ENCODE data around the gene FSTL4. TPM values are rescaled to one million over a fixed set of nuclear protein-coding genes. Genes with fewer than 3 reads are reported as not detected.

Gene FSTL4
- total RNA-seq, 1 experiment from 2014 or later: not detected

DNA sequence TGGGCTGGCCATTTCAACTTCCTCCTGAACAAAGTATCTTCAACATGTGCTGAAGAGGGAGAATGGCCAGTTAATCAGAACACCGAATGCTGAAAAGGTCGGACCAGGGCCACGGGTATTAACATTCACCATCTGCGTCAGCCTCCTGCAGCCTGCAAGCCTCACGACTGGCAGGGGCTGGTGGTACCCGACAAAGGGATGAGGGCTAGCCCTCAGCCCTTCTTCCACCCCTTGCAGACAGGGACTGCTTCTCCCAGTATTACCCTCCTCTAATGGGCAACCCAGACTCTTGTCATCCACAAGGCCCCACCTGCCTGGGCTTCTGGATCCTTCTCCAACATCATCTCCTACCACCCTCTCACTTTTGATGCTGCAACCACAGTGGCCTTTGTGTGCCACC is 246.6 kb downstream of the FSTL4 start:
- Mint-ChIP-seq H3K27me3 (ENCODE audit: unreplicated experiment) (peaks cover 89% of the 10 kb centered on the region), H3K4me3 (ENCODE audit: low read depth, unreplicated experiment) (no peak overlapping the region), H3K27ac (ENCODE audit: unreplicated experiment) (no peak overlapping the region), H3K9me3 (ENCODE audit: low read depth, unreplicated experiment) (no peaks in the 10 kb centered on the region), H3K36me3 (ENCODE audit: insufficient read depth, unreplicated experiment) (no peaks in the 10 kb centered on the region), H3K4me1 (ENCODE audit: low read depth, unreplicated experiment) (no peaks in the 10 kb centered on the region)
- no peak for TF ChIP-seq CTCF (IDR thresholded peaks at IDR 0.05; ENCODE audit: unreplicated experiment)
- no peak for DNase-seq
- no TSS peak for BruUV-seq (replicated peaks)
- intact Hi-C loops (cut with micrococcal nuclease; ENCODE audit: unreplicated experiment): no loop called here
- CTCF ChIA-PET: no interaction called here

DNA sequence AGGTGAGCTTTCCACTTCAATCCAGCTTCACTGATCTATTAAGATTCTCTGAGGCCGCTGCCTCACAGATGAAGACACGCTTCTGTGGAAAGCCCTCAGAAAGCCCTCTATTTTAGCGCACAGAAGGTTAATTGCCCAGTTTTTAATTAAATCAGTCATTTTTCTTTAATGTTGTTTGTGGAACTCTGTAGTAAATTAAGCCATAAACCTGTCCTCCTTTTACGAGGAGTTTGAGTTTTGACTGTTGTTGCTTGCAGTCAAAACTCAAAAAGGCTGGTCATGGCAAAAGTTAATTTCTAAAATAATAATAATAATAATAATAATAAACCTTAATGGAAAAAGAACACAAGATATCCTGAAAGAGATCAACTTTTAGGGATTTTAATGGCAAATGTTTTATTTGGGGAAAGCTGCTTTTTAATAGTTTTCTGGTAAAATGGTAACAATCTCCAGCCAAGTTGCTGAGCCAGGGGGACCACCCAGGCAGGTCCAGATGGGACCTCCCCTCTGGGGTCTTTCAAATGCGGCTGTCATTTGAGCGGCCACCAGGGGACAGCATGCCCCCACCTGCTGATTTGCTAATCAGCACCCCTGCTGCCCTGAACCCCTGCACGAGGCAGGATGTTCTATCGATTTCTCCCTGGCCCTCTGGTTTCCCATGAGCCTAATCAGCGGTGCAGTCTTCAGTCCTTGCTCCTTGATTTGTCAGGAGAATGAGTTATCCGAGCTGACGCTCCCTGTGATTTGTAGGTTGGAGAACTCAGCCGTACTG is 247.2 kb downstream of the FSTL4 start:
- Mint-ChIP-seq H3K36me3 (ENCODE audit: insufficient read depth, unreplicated experiment) (no peaks in the 10 kb centered on the region), H3K27me3 (ENCODE audit: unreplicated experiment) (peaks cover 94% of the 10 kb centered on the region), H3K9me3 (ENCODE audit: low read depth, unreplicated experiment) (no peaks in the 10 kb centered on the region), H3K27ac (ENCODE audit: unreplicated experiment) (no peak overlapping the region), H3K4me3 (ENCODE audit: low read depth, unreplicated experiment) (no peak overlapping the region), H3K4me1 (ENCODE audit: low read depth, unreplicated experiment) (no peaks in the 10 kb centered on the region)
- peak; percentile 51 for TF ChIP-seq CTCF (IDR thresholded peaks at IDR 0.05; ENCODE audit: unreplicated experiment)
- CTCF ChIA-PET: no interaction called here
- intact Hi-C loops (cut with micrococcal nuclease; ENCODE audit: unreplicated experiment): no loop called here
- DNase-seq: peak; percentile 25
- BruUV-seq (replicated peaks): no TSS peak

GRCh38 chr5:133363807-133364587 is 248.3 kb downstream of the FSTL4 start:
- Mint-ChIP-seq H3K9me3 (ENCODE audit: low read depth, unreplicated experiment) (no peaks in the 10 kb centered on the region), H3K4me3 (ENCODE audit: low read depth, unreplicated experiment) (no peak overlapping the region), H3K27ac (ENCODE audit: unreplicated experiment) (no peak overlapping the region), H3K4me1 (ENCODE audit: low read depth, unreplicated experiment) (no peaks in the 10 kb centered on the region), H3K27me3 (ENCODE audit: unreplicated experiment) (peaks cover 94% of the 10 kb centered on the region), H3K36me3 (ENCODE audit: insufficient read depth, unreplicated experiment) (no peaks in the 10 kb centered on the region)
- intact Hi-C loops (cut with micrococcal nuclease; ENCODE audit: unreplicated experiment): no loop called here
- no peak for DNase-seq
- CTCF ChIA-PET: no interaction called here
- TF ChIP-seq CTCF (IDR thresholded peaks at IDR 0.05; ENCODE audit: unreplicated experiment): no peak
- BruUV-seq (replicated peaks): no TSS peak

GRCh38 chr5:133362438-133362837 is 249.9 kb downstream of the FSTL4 start:
- CTCF ChIA-PET: no interaction called here
- DNase-seq: no peak
- Mint-ChIP-seq H3K9me3 (ENCODE audit: low read depth, unreplicated experiment) (no peaks in the 10 kb centered on the region), H3K4me3 (ENCODE audit: low read depth, unreplicated experiment) (no peak overlapping the region), H3K27me3 (ENCODE audit: unreplicated experiment) (peaks cover 97% of the 10 kb centered on the region), H3K27ac (ENCODE audit: unreplicated experiment) (no peak overlapping the region), H3K4me1 (ENCODE audit: low read depth, unreplicated experiment) (no peaks in the 10 kb centered on the region), H3K36me3 (ENCODE audit: insufficient read depth, unreplicated experiment) (no peaks in the 10 kb centered on the region)
- BruUV-seq (replicated peaks): no TSS peak
- TF ChIP-seq CTCF (IDR thresholded peaks at IDR 0.05; ENCODE audit: unreplicated experiment): no peak
- intact Hi-C loops (cut with micrococcal nuclease; ENCODE audit: unreplicated experiment): no loop called here
